ENCODE data around the gene RWDD2A.
A peak's percentile ranks its signal among the peaks of the same experiment; 100 is the strongest.

The RWDD2A gene

DNA sequence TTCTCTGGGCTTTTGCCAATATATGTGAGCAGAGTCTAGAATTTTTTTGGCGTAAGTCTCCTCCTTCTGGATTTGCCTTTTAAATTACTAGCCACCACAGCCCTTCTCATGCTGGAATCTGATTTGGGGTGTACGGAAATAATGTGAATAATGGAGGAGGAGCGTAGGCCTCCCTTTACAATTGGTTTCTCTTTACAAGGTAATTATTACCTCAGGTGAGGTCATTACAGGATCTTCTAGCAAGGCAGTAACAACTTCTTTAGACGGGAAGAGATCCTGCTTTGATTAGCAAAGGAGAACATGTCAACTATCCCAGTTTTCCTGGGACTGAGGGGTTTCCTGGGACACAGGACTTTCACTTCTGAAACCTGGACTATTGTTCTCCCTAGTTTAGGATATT lies 8.9 kb downstream of the RWDD2A start:
- TF ChIP-seq, protein P1, sequence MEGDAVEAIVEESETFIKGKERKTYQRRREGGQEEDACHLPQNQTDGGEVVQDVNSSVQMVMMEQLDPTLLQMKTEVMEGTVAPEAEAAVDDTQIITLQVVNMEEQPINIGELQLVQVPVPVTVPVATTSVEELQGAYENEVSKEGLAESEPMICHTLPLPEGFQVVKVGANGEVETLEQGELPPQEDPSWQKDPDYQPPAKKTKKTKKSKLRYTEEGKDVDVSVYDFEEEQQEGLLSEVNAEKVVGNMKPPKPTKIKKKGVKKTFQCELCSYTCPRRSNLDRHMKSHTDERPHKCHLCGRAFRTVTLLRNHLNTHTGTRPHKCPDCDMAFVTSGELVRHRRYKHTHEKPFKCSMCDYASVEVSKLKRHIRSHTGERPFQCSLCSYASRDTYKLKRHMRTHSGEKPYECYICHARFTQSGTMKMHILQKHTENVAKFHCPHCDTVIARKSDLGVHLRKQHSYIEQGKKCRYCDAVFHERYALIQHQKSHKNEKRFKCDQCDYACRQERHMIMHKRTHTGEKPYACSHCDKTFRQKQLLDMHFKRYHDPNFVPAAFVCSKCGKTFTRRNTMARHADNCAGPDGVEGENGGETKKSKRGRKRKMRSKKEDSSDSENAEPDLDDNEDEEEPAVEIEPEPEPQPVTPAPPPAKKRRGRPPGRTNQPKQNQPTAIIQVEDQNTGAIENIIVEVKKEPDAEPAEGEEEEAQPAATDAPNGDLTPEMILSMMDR (IDR thresholded peaks at IDR 0.05; ENCODE audit: low read depth, low read length): no peak
- DNase-seq: no peak
- no peaks in the 10 kb centered on the region for H3K36me3 ChIP-seq

DNA sequence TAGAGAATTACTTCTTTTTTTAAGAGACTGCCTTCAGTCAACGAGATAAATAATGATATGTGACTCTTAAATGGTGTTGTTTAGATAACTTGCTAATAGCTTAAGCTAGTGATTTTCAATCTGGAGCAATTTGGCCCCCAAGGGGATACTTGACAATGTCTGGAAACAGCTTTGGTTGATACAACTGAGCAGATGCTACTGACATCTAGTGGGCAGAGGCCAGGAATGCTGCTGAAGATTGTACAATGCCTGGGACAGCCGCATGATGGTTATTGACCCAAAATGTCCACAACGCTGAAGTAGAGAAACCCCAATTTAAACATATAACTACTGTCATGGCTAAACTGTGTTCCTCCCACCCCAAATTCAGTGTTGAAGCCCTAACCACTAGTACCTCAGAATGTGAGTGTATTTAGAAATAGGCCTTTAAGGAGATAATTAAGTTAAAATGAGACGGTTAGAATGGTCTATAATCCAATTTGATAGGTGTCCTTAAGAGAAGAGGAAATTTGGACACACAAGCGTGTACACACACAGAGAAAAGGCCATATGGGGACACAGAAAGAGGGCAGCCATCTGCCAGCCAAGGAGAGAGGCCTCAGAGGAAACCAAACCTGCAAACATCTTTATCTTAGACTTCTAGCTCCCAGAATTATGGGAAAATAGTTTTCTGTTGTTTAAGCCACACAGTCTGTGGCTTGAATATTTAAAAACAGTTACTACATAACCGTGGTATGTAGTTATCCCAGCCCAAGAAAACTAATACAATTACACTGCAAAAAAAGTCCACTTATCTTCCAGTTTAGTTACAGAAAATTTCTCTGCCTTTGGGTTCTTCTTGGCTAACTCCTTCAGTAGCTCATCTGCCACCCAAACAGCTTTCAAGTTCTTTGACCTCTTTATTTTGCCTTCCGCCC lies 22.2 kb downstream of the RWDD2A start:
- TF ChIP-seq, protein P1 (IDR thresholded peaks at IDR 0.05; ENCODE audit: low read depth, low read length): peak; percentile 99
- H3K4me3 ChIP-seq (ENCODE audit: low read depth, low read length): 0 out of 2 replicates have a peak overlapping the region, but pooled peaks have one; percentile 7
- DNase-seq: peak; percentile 87

More for the DNA sequence above, 8.9 kb downstream of the RWDD2A start:
- Histone ChIP-seq H3K4me3 (ENCODE audit: low read depth, low read length) (no peak overlapping the region), H3K9me3 (no peaks in the 10 kb centered on the region), H3K4me1 (peaks cover 8% of the 10 kb centered on the region), H3K27me3 (no peaks in the 10 kb centered on the region)

DNA sequence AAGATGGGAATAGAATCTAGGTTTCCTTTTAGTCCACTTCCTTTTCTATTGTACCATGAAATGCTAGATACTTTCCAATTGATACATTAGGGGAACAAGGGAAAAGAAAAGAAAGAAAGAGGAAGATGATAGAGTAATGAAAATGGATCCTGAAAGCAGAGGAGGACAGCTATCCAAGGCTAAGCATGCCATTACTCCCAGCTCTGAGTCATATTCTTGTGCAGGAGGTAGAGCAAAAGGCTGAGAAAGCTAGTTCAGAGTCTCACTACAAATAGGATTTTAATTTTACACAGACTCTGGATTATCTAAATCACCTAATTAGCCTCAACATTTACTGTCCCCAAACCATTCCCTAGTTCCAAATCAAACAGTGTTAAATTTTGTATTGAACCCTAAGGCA lies 23.6 kb downstream of the RWDD2A start:
- TF ChIP-seq, protein P1 (IDR thresholded peaks at IDR 0.05; ENCODE audit: low read depth, low read length): no peak
- Histone ChIP-seq H3K27me3 (no peaks in the 10 kb centered on the region), H3K4me3 (ENCODE audit: low read depth, low read length) (no peak overlapping the region), H3K4me1 (peaks cover 15% of the 10 kb centered on the region), H3K36me3 (no peaks in the 10 kb centered on the region), H3K9me3 (no peaks in the 10 kb centered on the region)
- DNase-seq: no peak

More for the DNA sequence above, 22.2 kb downstream of the RWDD2A start:
- Histone ChIP-seq H3K4me1 (peaks cover 15% of the 10 kb centered on the region), H3K36me3 (no peaks in the 10 kb centered on the region), H3K27me3 (no peaks in the 10 kb centered on the region), H3K9me3 (no peaks in the 10 kb centered on the region)

DNA sequence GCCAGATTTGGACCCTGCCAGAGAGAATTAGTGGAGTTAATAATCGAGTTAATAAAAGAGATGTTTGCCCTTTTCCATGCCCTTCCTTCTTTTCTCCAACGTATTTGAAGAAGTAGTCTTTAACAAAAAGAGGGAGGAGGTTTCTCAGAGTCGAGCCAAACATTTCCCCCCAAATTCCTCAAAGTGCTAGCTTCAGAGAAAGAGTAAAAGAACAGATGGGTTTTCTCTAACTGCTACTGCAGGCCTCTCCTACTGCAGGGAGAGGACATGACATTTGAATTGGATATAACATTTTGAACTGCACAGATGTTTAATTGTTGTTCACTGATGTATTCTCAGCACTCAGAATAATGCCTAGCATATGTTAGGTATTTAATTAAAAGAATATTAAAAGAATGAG lies 25.5 kb downstream of the RWDD2A start:
- H3K9me3 ChIP-seq: no peaks in the 10 kb centered on the region
- H3K36me3 ChIP-seq: no peaks in the 10 kb centered on the region
- H3K27me3 ChIP-seq: no peaks in the 10 kb centered on the region
- TF ChIP-seq, protein P1 (IDR thresholded peaks at IDR 0.05; ENCODE audit: low read depth, low read length): no peak
- DNase-seq: no peak
- no peak overlapping the region for H3K4me3 ChIP-seq (ENCODE audit: low read depth, low read length)
- peaks cover 15% of the 10 kb centered on the region for H3K4me1 ChIP-seq

DNA sequence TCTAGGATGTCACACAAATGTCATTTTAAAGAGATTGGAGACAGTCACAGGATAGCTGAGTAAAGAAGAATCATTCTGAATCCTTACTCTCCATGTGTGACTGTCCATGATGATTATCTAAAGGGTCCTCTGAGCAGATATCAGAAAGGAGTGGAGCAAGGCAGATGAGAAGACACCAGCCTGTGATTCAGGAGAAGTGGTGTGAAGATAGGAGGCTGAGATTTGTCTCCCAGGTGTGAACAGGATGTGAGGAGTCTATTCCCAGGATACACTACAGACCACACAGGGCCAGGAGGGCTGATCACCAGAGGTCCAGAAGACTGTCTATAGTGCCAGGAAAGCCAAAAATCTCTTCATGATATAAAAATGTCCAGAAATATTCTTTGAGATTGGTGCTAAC lies 27.0 kb downstream of the RWDD2A start:
- Histone ChIP-seq H3K4me1 (peaks cover 11% of the 10 kb centered on the region), H3K36me3 (no peaks in the 10 kb centered on the region), H3K4me3 (ENCODE audit: low read depth, low read length) (no peak overlapping the region), H3K27me3 (no peaks in the 10 kb centered on the region), H3K9me3 (no peaks in the 10 kb centered on the region)
- TF ChIP-seq, protein P1 (IDR thresholded peaks at IDR 0.05; ENCODE audit: low read depth, low read length): no peak
- no peak for DNase-seq

DNA sequence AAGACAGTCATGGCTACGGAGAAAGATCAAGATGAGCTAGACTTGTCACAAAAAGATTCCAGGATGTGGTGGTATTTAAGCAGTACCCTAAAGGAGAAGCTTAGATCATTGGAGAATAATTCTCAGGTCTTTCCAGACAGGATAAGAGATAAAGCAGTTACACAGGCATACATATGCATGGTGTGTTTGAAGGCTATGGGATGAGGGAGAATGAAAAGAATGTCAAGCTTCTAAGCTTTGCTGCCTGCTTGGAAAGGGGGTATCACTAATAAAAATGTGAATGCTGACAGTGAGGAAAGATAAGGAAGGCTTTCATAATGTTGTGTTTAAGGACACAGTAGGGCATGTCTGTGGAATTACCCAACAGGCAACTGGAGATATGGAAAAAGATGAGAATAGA lies 28.1 kb downstream of the RWDD2A start:
- H3K36me3 ChIP-seq: no peaks in the 10 kb centered on the region
- H3K4me3 ChIP-seq (ENCODE audit: low read depth, low read length): no peak overlapping the region
- no peaks in the 10 kb centered on the region for H3K27me3 ChIP-seq
- H3K9me3 ChIP-seq: no peaks in the 10 kb centered on the region
- TF ChIP-seq, protein P1 (IDR thresholded peaks at IDR 0.05; ENCODE audit: low read depth, low read length): no peak
- peaks cover 6% of the 10 kb centered on the region for H3K4me1 ChIP-seq
- DNase-seq: no peak

Data from BE2C (cell line).